GM10266 (cell line): Measurements from ENCODE around the gene HNRNPLL.
"Not testable (repeated sequence)": the region's sequence is repeated elsewhere in the genome, so short reads cannot be mapped to it uniquely, and the experiment has no call there.

ENCODE experiments used
- DNase-seq: peaks from one replicate; pipeline ENCODE4 v3.0.0; 2012; ENCODE audit errors: extremely low spot score
- TF ChIP-seq, protein P1 (sequence below): IDR thresholded peaks from 2 replicates; pipeline ENCODE4 v1.5.1; 2012; ENCODE audit warnings: mild to moderate bottlenecking, low read depth; ENCODE audit not compliant: control insufficient read depth, insufficient read depth; ENCODE audit errors: missing control alignments

Gene HNRNPLL

DNA sequence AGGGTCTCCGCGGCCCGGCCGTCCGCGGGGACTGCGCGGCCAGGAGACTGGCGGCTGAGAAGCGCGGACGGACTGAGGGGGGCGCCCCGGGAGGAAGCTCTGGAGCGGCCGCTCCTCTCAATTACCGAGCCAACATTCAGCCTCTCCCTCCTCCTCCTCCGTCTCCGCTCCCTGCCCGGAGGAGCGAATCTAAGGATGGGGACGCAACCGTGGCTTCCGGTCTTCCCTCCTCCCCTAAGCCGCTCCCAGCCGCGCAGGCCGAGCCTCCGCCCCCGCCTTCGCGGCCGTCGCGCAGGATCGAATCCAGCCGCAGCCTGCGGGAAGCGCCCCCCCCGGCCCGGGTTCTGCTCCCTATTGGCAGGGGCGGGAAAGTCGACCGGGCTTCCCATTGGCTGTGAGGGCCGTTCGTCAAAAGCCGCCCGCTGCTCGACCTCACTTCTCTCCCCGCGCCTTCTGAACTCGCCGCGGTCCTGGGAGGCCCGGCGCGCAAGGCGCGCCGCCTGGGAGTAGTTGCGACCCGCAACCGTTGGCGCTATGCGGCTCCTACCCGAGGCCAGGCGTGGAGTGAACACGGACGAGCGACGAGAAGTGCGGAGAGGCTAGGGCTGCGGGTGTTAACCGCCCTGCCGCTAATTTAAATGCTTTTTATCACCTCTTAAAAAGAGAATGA, at the start of gene HNRNPLL:
Gene HNRNPLL, minus strand, starts transcription at position 197 of the 670 bp plus-strand sequence. CDS start 302 bp downstream, outside the sequence.
- peak; percentile 98 for DNase-seq
- TF ChIP-seq, protein P1, sequence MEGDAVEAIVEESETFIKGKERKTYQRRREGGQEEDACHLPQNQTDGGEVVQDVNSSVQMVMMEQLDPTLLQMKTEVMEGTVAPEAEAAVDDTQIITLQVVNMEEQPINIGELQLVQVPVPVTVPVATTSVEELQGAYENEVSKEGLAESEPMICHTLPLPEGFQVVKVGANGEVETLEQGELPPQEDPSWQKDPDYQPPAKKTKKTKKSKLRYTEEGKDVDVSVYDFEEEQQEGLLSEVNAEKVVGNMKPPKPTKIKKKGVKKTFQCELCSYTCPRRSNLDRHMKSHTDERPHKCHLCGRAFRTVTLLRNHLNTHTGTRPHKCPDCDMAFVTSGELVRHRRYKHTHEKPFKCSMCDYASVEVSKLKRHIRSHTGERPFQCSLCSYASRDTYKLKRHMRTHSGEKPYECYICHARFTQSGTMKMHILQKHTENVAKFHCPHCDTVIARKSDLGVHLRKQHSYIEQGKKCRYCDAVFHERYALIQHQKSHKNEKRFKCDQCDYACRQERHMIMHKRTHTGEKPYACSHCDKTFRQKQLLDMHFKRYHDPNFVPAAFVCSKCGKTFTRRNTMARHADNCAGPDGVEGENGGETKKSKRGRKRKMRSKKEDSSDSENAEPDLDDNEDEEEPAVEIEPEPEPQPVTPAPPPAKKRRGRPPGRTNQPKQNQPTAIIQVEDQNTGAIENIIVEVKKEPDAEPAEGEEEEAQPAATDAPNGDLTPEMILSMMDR = peak; percentile 25

DNA sequence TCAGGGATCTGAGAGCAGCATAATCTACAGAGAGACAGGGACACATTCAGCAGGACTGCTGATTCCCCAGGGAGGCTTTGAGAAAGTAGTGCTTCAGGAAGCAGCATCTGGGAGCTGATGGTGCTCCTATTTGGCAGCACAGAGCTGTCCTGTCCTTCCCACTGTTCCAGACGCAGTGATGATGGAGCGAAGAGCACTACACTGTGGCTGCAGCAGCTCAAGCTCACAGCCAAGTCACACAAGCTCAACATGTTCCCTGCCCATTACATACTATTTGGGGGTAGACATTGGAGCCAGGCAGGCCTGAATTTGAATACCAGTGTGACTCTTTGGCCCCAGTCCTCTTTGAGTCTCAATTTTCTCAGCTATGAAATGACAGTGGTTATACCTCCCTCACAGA, 48.0 kb upstream of the HNRNPLL start:
- DNase-seq = no peak
- TF ChIP-seq, protein P1 = no peak

DNA sequence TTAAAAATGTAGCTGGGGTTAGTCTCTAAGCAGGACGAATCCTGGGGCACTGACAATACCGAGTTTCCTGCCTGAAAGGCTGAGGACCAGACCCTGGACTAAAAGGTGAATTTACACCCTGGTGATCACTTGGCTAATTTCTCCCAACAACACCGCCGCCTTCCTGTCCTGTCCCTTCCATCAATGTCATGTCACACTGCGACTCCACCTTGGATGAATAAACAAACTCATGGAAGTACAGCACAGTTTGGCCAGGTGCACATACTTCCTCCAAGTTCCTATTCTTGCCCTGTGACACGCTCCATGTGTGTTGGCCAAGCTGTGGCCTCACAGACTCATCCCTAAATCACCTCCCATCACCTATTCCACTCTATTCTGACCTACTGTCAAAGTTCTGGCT, 47.3 kb upstream of the HNRNPLL start:
- TF ChIP-seq, protein P1 = no peak
- no peak for DNase-seq

DNA sequence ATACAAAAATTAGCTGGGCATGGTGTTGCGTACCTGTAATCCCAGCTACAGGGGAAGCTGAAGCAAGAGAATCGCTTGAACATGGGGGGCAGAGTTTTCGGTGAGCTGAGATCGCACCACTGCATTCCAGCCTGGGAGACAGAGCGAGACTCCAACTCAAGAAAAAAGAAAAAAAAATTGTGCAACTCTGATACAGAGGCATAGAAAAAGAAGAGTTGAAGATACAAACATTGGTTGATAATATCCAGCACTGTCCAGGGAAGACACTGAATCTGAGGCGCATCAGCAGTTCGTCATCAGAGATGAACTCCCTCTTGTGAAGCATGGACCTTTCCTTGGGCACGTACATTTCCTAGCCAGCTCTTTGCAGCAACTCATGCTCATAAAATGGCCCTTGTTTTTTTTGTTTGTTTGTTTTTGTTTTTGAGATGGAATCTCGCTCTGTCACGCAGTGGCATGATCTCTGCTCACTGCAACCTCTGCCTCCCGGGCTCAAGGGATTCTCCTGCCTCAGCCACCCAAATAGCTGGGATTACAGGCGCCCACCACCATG, 46.5 kb upstream of the HNRNPLL start:
- TF ChIP-seq, protein P1 = no peak
- no peak for DNase-seq

DNA sequence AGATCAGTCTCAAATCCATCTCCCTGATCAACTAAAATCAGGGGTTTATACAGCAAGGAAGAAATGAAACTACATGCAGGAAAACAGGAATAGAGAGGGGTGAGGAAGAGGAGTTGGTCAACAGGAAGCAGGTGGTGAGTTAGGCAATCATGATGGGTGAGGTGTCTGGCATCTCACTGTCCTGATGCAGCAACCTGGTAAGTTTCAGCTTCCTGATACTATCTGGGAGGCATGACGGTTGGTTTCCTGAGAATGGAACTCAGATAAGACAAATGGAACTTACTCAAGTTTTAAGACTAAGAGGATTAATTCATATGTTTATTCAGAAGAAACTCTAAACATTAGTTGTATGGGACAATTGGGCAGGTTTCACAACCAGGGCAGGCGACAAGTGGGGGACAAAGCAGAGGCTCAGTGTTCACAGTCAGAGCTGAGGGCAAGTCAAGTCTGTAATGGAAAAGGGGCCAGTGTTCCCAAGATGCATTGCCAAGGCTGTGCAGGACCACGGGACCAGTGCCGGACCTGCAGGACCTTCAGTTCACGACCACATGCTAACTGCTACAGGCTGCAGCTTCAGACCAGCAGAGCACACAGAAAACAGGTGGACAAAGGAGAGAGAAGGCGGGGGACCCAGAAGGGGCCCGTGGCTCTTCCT, 45.5 kb upstream of the HNRNPLL start:
- TF ChIP-seq, protein P1 = no peak
- DNase-seq = no peak

DNA sequence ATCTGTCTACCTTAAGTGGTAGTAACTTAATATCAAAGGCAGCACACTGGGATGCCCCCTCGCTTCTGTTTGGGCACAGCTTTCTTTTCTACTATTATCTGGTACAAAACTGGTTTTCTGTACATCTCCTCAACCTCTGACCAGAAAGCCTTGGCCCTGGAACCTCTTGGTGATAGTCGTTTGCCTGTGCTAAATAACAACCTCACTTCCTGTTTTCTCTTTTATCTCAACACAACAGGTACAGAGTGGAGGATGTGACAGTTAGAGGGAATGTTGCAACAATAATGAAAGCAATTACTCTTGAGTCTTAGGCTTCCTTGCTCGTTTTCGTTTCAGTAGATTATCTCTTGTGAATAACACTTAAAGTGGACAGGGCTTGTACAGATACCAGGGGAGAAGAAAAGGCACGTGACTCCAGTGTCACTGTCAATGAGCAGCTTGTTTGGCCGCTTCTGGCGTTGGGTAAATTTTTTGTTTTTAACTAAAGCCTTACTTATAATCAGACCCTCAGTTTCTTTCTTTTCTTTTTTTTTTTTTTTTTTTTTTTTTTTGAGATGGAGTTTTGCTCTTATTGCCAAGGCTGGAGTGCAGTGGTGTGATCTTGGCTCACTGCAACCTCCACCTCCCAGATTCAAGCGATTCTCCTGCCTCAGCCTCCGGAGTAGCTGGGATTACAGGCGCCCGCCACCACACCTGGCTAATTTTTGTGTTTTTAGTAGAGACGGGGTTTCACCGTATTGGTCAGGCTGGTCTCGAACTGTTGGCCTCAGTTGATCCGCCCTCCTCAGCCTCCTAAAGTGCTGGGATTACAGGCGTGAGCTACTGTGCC, 41.2 kb upstream of the HNRNPLL start:
- DNase-seq = not testable (repeated sequence)

DNA sequence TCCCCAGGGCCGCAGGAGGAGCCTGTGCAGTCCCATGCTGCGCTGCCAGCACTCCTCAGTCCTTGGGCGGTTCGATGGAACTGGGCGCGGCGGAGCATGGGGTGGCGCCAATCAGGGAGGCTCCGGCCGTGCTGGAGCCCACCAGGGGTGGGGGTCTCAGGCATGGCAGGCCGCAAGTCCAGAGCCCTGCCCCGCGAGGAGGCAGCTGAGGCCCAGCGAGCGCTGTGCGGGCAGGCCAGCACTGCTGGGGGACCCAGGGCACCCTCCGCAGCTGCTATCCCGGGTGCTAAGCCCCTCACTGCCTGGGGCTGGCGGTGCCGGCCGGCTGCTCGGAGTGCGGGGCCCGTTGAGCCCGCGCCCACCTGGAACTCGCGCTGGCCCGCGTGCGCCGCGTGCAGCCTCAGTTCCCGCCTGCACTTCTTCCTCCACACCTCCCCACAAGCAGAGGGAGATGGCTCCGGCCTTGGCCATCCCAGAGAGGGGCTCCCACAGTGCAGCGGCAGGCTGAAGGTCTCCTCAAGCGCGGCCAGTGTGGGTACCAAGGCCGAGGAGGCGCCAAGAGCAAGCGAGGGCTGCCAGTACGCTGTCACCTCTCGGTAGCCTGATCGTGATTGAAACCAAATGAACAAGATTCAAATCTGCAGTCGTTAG, 40.4 kb upstream of the HNRNPLL start:
- TF ChIP-seq, protein P1 = no peak

DNA sequence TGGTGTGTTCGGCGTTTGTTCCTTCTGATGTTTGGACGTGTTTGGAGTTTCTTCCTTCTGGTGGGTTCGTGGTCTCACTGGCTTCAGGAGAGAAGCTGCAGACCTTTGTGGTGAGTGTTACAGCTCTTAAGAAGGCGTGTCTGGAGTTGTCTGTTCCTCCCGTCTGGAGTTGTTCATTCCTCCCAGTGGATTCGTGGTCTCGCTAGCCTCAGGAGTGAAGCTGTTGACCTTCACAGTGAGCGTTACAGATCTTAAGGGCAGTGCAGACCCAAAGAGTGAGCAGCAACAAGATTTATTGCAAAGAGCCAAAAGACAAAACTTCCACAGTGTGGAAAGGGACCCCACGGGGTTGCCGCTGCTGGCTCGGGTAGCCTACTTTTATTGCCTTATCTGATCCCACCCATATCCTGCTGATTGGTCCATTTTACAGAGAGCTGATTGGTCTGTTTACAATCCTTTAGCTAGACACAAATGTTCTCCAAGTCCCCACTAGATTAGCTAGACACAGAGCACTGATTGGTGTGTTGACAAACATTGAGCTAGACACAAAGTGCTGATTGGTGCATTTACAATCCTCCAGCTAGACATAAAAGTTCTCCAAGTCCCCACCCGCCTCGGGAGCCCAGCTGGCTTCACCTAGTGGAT, 39.8 kb upstream of the HNRNPLL start:
- not testable (repeated sequence) for DNase-seq

More for the DNA sequence above, 40.4 kb upstream of the HNRNPLL start:
- no peak for DNase-seq
